Fibroblast of lung (primary cell): Measurements from ENCODE around the gene GPRC5C.

ENCODE experiments used
- CTCF ChIP-seq, 2 donors: IDR thresholded peaks in 1 of 2; conservative IDR thresholded peaks in 1 of 2; 1 replicate in 1 of 2; 2 replicates in 1 of 2; pipeline ENCODE4 v1.5.1; 2011 to 2012; ENCODE audit warnings: low read length in 2 of 2, control low read depth in 1 of 2, inconsistent platforms in 1 of 2, low read depth in 1 of 2, mild to moderate bottlenecking in 1 of 2
- EZH2 ChIP-seq: IDR thresholded peaks from 2 replicates; pipeline ENCODE4 v1.5.1; 2012; ENCODE audit warnings: low read length, control low read depth, mild to moderate bottlenecking; ENCODE audit errors: missing control alignments

DNA sequence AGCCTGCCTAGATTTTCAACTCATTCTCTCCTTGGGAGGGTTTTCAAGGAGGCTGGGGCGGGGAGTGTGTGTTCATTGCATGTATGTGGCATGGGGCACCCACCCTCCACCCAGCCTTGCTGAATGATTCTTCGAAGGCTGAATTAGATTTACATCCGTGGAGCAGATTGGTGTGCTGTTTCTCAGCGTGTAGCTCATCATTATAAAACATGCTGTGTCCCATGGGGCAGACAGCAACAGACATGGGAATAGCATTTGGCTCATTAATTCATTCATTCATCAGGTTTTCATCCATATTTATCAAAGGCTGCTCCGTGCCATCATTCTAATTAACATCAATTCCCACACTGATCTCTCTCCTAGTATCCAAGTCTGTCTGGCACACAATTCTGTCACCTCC lies 23.9 kb downstream of the GPRC5C start:
- TF ChIP-seq CTCF (conservative IDR thresholded peaks at IDR 0.05 in 1 of 2, IDR thresholded peaks at IDR 0.05 in 1 of 2; ENCODE audit: low read depth in 1 of 2, low read length in 2 of 2): no peak
- TF ChIP-seq EZH2: no peak
